HCT116 (cell line): ENCODE results near the gene ITGB1BP1.

Experiments
- CTCF ChIP-seq, 3 experiments: fragments of 200-600 bp in 1 of 3; sonication (generic) in 1 of 3; IDR thresholded peaks in 2 of 3; conservative IDR thresholded peaks in 1 of 3; 2 replicates each; pipeline ENCODE4 v1.5.1; 2012 to 2017; ENCODE audit warnings: low read depth in 2 of 3, low read length in 2 of 3, antibody characterized with exemption in 1 of 3, borderline replicate concordance in 1 of 3, control low read depth in 1 of 3, mild to moderate bottlenecking in 1 of 3, mixed read lengths in 1 of 3, mixed run types in 1 of 3, moderate library complexity in 1 of 3; ENCODE audit not compliant: insufficient read depth in 1 of 3
- EZH2 ChIP-seq: fragments of 200-600 bp; sonication (generic); IDR thresholded peaks from 2 replicates; pipeline ENCODE4 v1.6.1; 2017; ENCODE audit warnings: antibody characterized with exemption, mixed run types
- EZH2phosphoT487 ChIP-seq: fragments of 200-600 bp; IDR thresholded peaks from 2 replicates; pipeline ENCODE4 v1.6.1; 2018; ENCODE audit warnings: antibody characterized with exemption, borderline replicate concordance
- MAX ChIP-seq: IDR thresholded peaks from 2 replicates; pipeline ENCODE4 v1.6.1; 2012
- POLR2A ChIP-seq: IDR thresholded peaks from 2 replicates; pipeline ENCODE4 v1.7.0; 2011; ENCODE audit warnings: borderline replicate concordance; ENCODE audit not compliant: insufficient read depth, insufficient read length; ENCODE audit errors: extremely low read depth
- POLR2AphosphoS5 ChIP-seq: IDR thresholded peaks from 2 replicates; pipeline ENCODE4 v1.6.1; 2011; ENCODE audit warnings: mild to moderate bottlenecking, low read depth, low read length, moderate library complexity
- SP1 ChIP-seq: IDR thresholded peaks from 2 replicates; pipeline ENCODE4 v1.6.1; 2012; ENCODE audit warnings: low read depth
- TCF7L2 ChIP-seq: IDR thresholded peaks from 2 replicates; pipeline ENCODE4 v1.7.0; 2011; ENCODE audit warnings: borderline replicate concordance, inconsistent platforms; ENCODE audit not compliant: insufficient read depth, insufficient read length; ENCODE audit errors: extremely low read depth
- ZBTB33 ChIP-seq: IDR thresholded peaks from 2 replicates; pipeline ENCODE4 v1.6.1; 2011; ENCODE audit warnings: mild to moderate bottlenecking, low read length, moderate library complexity; ENCODE audit not compliant: insufficient replicate concordance; ENCODE audit errors: extremely low read depth
- ZFX ChIP-seq: fragments of 450-650 bp; IDR thresholded peaks from 2 replicates; pipeline ENCODE4 v1.6.1; 2017

GRCh38 chr2:9375857-9376428, 47.4 kb downstream of the ITGB1BP1 start:
- TF ChIP-seq POLR2A (no peak), MAX (no peak), POLR2AphosphoS5 (no peak), ZFX (no peak), CTCF (IDR thresholded peaks at IDR 0.05 in 2 of 3, conservative IDR thresholded peaks at IDR 0.05 in 1 of 3; ENCODE audit: borderline replicate concordance in 1 of 3, insufficient read depth in 1 of 3, low read depth in 2 of 3, low read length in 2 of 3) (no peak), EZH2phosphoT487 (no peak), TCF7L2 (no peak), EZH2 (no peak), ZBTB33 (no peak), SP1 (no peak)
